Measurements from ENCODE around the gene FAM83D.

The FAM83D gene

GRCh38 chr20:38900606-38901005 lies 25.6 kb upstream of the FAM83D start:
- Histone ChIP-seq H3K4me3 (ENCODE audit: low read length) (no peak overlapping the region), H3K9ac (ENCODE audit: low read length) (no peak overlapping the region), H3K27me3 (ENCODE audit: control insufficient read depth, insufficient read depth, low read length) (no peaks in the 10 kb centered on the region), H3K9me3 (ENCODE audit: control insufficient read depth, low read depth, low read length) (no peaks in the 10 kb centered on the region), H3K27ac (ENCODE audit: low read length) (no peak overlapping the region), H3K36me3 (ENCODE audit: control insufficient read depth, low read depth, low read length) (no peaks in the 10 kb centered on the region), H3K4me1 (ENCODE audit: control insufficient read depth, low read depth, low read length) (no peaks in the 10 kb centered on the region)

GRCh38 chr20:38902601-38903000 lies 23.6 kb upstream of the FAM83D start:
- Histone ChIP-seq H3K27me3 (ENCODE audit: control insufficient read depth, insufficient read depth, low read length) (no peaks in the 10 kb centered on the region), H3K4me1 (ENCODE audit: control insufficient read depth, low read depth, low read length) (no peaks in the 10 kb centered on the region), H3K27ac (ENCODE audit: low read length) (no peak overlapping the region), H3K9me3 (ENCODE audit: control insufficient read depth, low read depth, low read length) (no peaks in the 10 kb centered on the region), H3K9ac (ENCODE audit: low read length) (no peak overlapping the region), H3K4me3 (ENCODE audit: low read length) (no peak overlapping the region), H3K36me3 (ENCODE audit: control insufficient read depth, low read depth, low read length) (no peaks in the 10 kb centered on the region)

- H3K4me1 ChIP-seq (ENCODE audit: control insufficient read depth, low read depth, low read length) = no peaks in the 10 kb centered on the region
Measured at GRCh38 chr20:38903335-38903734, 22.9 kb upstream of the FAM83D start.

GRCh38 chr20:38905375-38905774 lies 20.8 kb upstream of the FAM83D start:
- no peak overlapping the region for H3K4me3 ChIP-seq (ENCODE audit: low read length)
- no peaks in the 10 kb centered on the region for H3K36me3 ChIP-seq (ENCODE audit: control insufficient read depth, low read depth, low read length)
- H3K27ac ChIP-seq (ENCODE audit: low read length) = no peak overlapping the region
- H3K9me3 ChIP-seq (ENCODE audit: control insufficient read depth, low read depth, low read length) = no peaks in the 10 kb centered on the region
- H3K27me3 ChIP-seq (ENCODE audit: control insufficient read depth, insufficient read depth, low read length) = no peaks in the 10 kb centered on the region
- H3K9ac ChIP-seq (ENCODE audit: low read length) = no peak overlapping the region
- H3K4me1 ChIP-seq (ENCODE audit: control insufficient read depth, low read depth, low read length) = no peaks in the 10 kb centered on the region

More at GRCh38 chr20:38903335-38903734, 22.9 kb upstream of the FAM83D start:
- Histone ChIP-seq H3K27me3 (ENCODE audit: control insufficient read depth, insufficient read depth, low read length) (no peaks in the 10 kb centered on the region), H3K9me3 (ENCODE audit: control insufficient read depth, low read depth, low read length) (no peaks in the 10 kb centered on the region), H3K4me3 (ENCODE audit: low read length) (no peak overlapping the region), H3K27ac (ENCODE audit: low read length) (no peak overlapping the region), H3K36me3 (ENCODE audit: control insufficient read depth, low read depth, low read length) (no peaks in the 10 kb centered on the region), H3K9ac (ENCODE audit: low read length) (no peak overlapping the region)

GRCh38 chr20:38907918-38908677 lies 18.1 kb upstream of the FAM83D start:
- no peaks in the 10 kb centered on the region for H3K27me3 ChIP-seq (ENCODE audit: control insufficient read depth, insufficient read depth, low read length)
- H3K4me3 ChIP-seq (ENCODE audit: low read length) = no peak overlapping the region
- H3K4me1 ChIP-seq (ENCODE audit: control insufficient read depth, low read depth, low read length) = no peaks in the 10 kb centered on the region
- H3K9ac ChIP-seq (ENCODE audit: low read length) = no peak overlapping the region
- no peaks in the 10 kb centered on the region for H3K36me3 ChIP-seq (ENCODE audit: control insufficient read depth, low read depth, low read length)
- no peaks in the 10 kb centered on the region for H3K9me3 ChIP-seq (ENCODE audit: control insufficient read depth, low read depth, low read length)
- no peak overlapping the region for H3K27ac ChIP-seq (ENCODE audit: low read length)

- no peak overlapping the region for H3K4me3 ChIP-seq (ENCODE audit: low read length)
- no peaks in the 10 kb centered on the region for H3K36me3 ChIP-seq (ENCODE audit: control insufficient read depth, low read depth, low read length)
- H3K9ac ChIP-seq (ENCODE audit: low read length) = no peak overlapping the region
- H3K9me3 ChIP-seq (ENCODE audit: control insufficient read depth, low read depth, low read length) = no peaks in the 10 kb centered on the region
- no peak overlapping the region for H3K27ac ChIP-seq (ENCODE audit: low read length)
- no peaks in the 10 kb centered on the region for H3K27me3 ChIP-seq (ENCODE audit: control insufficient read depth, insufficient read depth, low read length)
- H3K4me1 ChIP-seq (ENCODE audit: control insufficient read depth, low read depth, low read length) = no peaks in the 10 kb centered on the region
Measured at GRCh38 chr20:38915355-38915754, 10.9 kb upstream of the FAM83D start.

- Histone ChIP-seq H3K9me3 (ENCODE audit: control insufficient read depth, low read depth, low read length) (no peaks in the 10 kb centered on the region), H3K27me3 (ENCODE audit: control insufficient read depth, insufficient read depth, low read length) (no peaks in the 10 kb centered on the region), H3K9ac (ENCODE audit: low read length) (no peak overlapping the region), H3K27ac (ENCODE audit: low read length) (no peak overlapping the region), H3K36me3 (ENCODE audit: control insufficient read depth, low read depth, low read length) (no peaks in the 10 kb centered on the region), H3K4me1 (ENCODE audit: control insufficient read depth, low read depth, low read length) (no peaks in the 10 kb centered on the region), H3K4me3 (ENCODE audit: low read length) (no peak overlapping the region)
Measured at GRCh38 chr20:38917657-38918056, 8.6 kb upstream of the FAM83D start.

- no peak overlapping the region for H3K27ac ChIP-seq (ENCODE audit: low read length)
- H3K4me1 ChIP-seq (ENCODE audit: control insufficient read depth, low read depth, low read length) = no peaks in the 10 kb centered on the region
- H3K9me3 ChIP-seq (ENCODE audit: control insufficient read depth, low read depth, low read length) = no peaks in the 10 kb centered on the region
- no peak overlapping the region for H3K4me3 ChIP-seq (ENCODE audit: low read length)
- no peaks in the 10 kb centered on the region for H3K36me3 ChIP-seq (ENCODE audit: control insufficient read depth, low read depth, low read length)
- H3K27me3 ChIP-seq (ENCODE audit: control insufficient read depth, insufficient read depth, low read length) = no peaks in the 10 kb centered on the region
- no peak overlapping the region for H3K9ac ChIP-seq (ENCODE audit: low read length)
Measured at GRCh38 chr20:38918172-38918571, 8.0 kb upstream of the FAM83D start.

GRCh38 chr20:38919683-38920082 lies 6.5 kb upstream of the FAM83D start:
- H3K9ac ChIP-seq (ENCODE audit: low read length) = no peak overlapping the region
- H3K9me3 ChIP-seq (ENCODE audit: control insufficient read depth, low read depth, low read length) = no peaks in the 10 kb centered on the region
- no peaks in the 10 kb centered on the region for H3K27me3 ChIP-seq (ENCODE audit: control insufficient read depth, insufficient read depth, low read length)
- no peaks in the 10 kb centered on the region for H3K4me1 ChIP-seq (ENCODE audit: control insufficient read depth, low read depth, low read length)
- no peaks in the 10 kb centered on the region for H3K36me3 ChIP-seq (ENCODE audit: control insufficient read depth, low read depth, low read length)
- no peak overlapping the region for H3K27ac ChIP-seq (ENCODE audit: low read length)
- no peak overlapping the region for H3K4me3 ChIP-seq (ENCODE audit: low read length)

GRCh38 chr20:38920411-38920810 lies 5.8 kb upstream of the FAM83D start:
- Histone ChIP-seq H3K9ac (ENCODE audit: low read length) (no peak overlapping the region), H3K36me3 (ENCODE audit: control insufficient read depth, low read depth, low read length) (no peaks in the 10 kb centered on the region), H3K9me3 (ENCODE audit: control insufficient read depth, low read depth, low read length) (no peaks in the 10 kb centered on the region), H3K4me1 (ENCODE audit: control insufficient read depth, low read depth, low read length) (no peaks in the 10 kb centered on the region), H3K27me3 (ENCODE audit: control insufficient read depth, insufficient read depth, low read length) (no peaks in the 10 kb centered on the region), H3K27ac (ENCODE audit: low read length) (no peak overlapping the region), H3K4me3 (ENCODE audit: low read length) (no peak overlapping the region)

- H3K4me3 ChIP-seq (ENCODE audit: low read length) = no peak overlapping the region
- H3K9me3 ChIP-seq (ENCODE audit: control insufficient read depth, low read depth, low read length) = no peaks in the 10 kb centered on the region
- no peaks in the 10 kb centered on the region for H3K4me1 ChIP-seq (ENCODE audit: control insufficient read depth, low read depth, low read length)
- H3K27me3 ChIP-seq (ENCODE audit: control insufficient read depth, insufficient read depth, low read length) = no peaks in the 10 kb centered on the region
- H3K36me3 ChIP-seq (ENCODE audit: control insufficient read depth, low read depth, low read length) = no peaks in the 10 kb centered on the region
- no peak overlapping the region for H3K9ac ChIP-seq (ENCODE audit: low read length)
- no peak overlapping the region for H3K27ac ChIP-seq (ENCODE audit: low read length)
Measured at GRCh38 chr20:38920851-38921250, 5.4 kb upstream of the FAM83D start.

GRCh38 chr20:38924718-38925117 lies 1.5 kb upstream of the FAM83D start:
- Histone ChIP-seq H3K9me3 (ENCODE audit: control insufficient read depth, low read depth, low read length) (no peaks in the 10 kb centered on the region), H3K27ac (ENCODE audit: low read length) (no peak overlapping the region), H3K36me3 (ENCODE audit: control insufficient read depth, low read depth, low read length) (peaks cover 2% of the 10 kb centered on the region), H3K9ac (ENCODE audit: low read length) (no peak overlapping the region), H3K4me1 (ENCODE audit: control insufficient read depth, low read depth, low read length) (peaks cover 7% of the 10 kb centered on the region), H3K4me3 (ENCODE audit: low read length) (no peak overlapping the region), H3K27me3 (ENCODE audit: control insufficient read depth, insufficient read depth, low read length) (no peaks in the 10 kb centered on the region)
